H9 (cell line): ENCODE measurements around the gene EPS15. TPM values are rescaled to one million over a fixed set of nuclear protein-coding genes. Genes with fewer than 3 reads are reported as not detected.

Experiments used
- DNase-seq: peaks from one replicate; pipeline ENCODE4 v3.0.0-alpha.2; 2017
- H2AFZ ChIP-seq: one replicate; pipeline ENCODE4 v1.6.1; 2013; ENCODE audit warnings: mild to moderate bottlenecking, low read length, control low read depth, moderate library complexity
- H2AK5ac ChIP-seq: 2 replicates; pipeline ENCODE4 v1.6.1; 2013; ENCODE audit warnings: low read length, control low read depth, mixed read lengths; ENCODE audit not compliant: insufficient read length
- H2BK120ac ChIP-seq: one replicate; pipeline ENCODE4 v1.6.1; 2013; ENCODE audit warnings: low read depth, mild to moderate bottlenecking, low read length, control low read depth, inconsistent platforms; ENCODE audit not compliant: poor library complexity, severe bottlenecking
- H2BK12ac ChIP-seq: 2 replicates; pipeline ENCODE4 v1.6.1; 2013; ENCODE audit warnings: low read length, control low read depth, mixed read lengths, low read depth; ENCODE audit not compliant: insufficient read length
- H2BK15ac ChIP-seq: 2 replicates; pipeline ENCODE4 v1.6.1; 2013; ENCODE audit warnings: low read depth, low read length, control low read depth
- H2BK20ac ChIP-seq: one replicate; pipeline ENCODE4 v1.6.1; 2013; ENCODE audit warnings: low read depth, mild to moderate bottlenecking, low read length, control low read depth, inconsistent platforms; ENCODE audit not compliant: poor library complexity, severe bottlenecking
- H2BK5ac ChIP-seq: 2 replicates; pipeline ENCODE4 v1.6.1; 2013; ENCODE audit warnings: low read length, control low read depth, mixed read lengths; ENCODE audit not compliant: insufficient read length
- H3K14ac ChIP-seq: 2 replicates; pipeline ENCODE4 v1.6.1; 2013; ENCODE audit warnings: low read length, control low read depth; ENCODE audit not compliant: insufficient read depth
- H3K18ac ChIP-seq: 2 replicates; pipeline ENCODE4 v1.6.1; 2013; ENCODE audit warnings: low read depth, mild to moderate bottlenecking, mixed read lengths, low read length, control low read depth; ENCODE audit not compliant: insufficient read length
- H3K23ac ChIP-seq: 2 replicates; pipeline ENCODE4 v1.6.1; 2013; ENCODE audit warnings: low read length, control low read depth, mixed read lengths, low read depth; ENCODE audit not compliant: insufficient read length
- H3K23me2 ChIP-seq: 2 replicates; pipeline ENCODE4 v1.6.1; 2013; ENCODE audit warnings: low read depth, mild to moderate bottlenecking, mixed read lengths, low read length, control low read depth; ENCODE audit not compliant: insufficient read length, poor library complexity, severe bottlenecking
- H3K27ac ChIP-seq: 2 replicates; pipeline ENCODE4 v1.5.1; 2013; ENCODE audit warnings: low read length, control low read depth, mixed read lengths, low read depth; ENCODE audit not compliant: insufficient read length
- H3K27me3 ChIP-seq: 2 replicates; pipeline ENCODE4 v1.6.1; 2013; ENCODE audit warnings: low read length, control low read depth, inconsistent platforms; ENCODE audit not compliant: insufficient read depth
- H3K4ac ChIP-seq: 2 replicates; pipeline ENCODE4 v1.6.1; 2013; ENCODE audit warnings: low read depth, mild to moderate bottlenecking, control low read depth, inconsistent platforms, low read length, moderate library complexity
- H3K4me1 ChIP-seq: 2 replicates; pipeline ENCODE4 v1.6.1; 2013; ENCODE audit warnings: low read length, control low read depth, inconsistent platforms; ENCODE audit not compliant: insufficient read depth
- H3K4me2 ChIP-seq: 2 replicates; pipeline ENCODE4 v1.6.1; 2013; ENCODE audit warnings: low read length, control low read depth, mixed read lengths; ENCODE audit not compliant: insufficient read length, insufficient read depth
- H3K56ac ChIP-seq: 2 replicates; pipeline ENCODE4 v1.6.1; 2013; ENCODE audit warnings: low read depth, mild to moderate bottlenecking, mixed read lengths, low read length, control low read depth; ENCODE audit not compliant: insufficient read length
- H3K79me1 ChIP-seq: 2 replicates; pipeline ENCODE4 v1.6.1; 2013; ENCODE audit warnings: low read depth, mild to moderate bottlenecking, moderate library complexity, low read length, control low read depth, inconsistent platforms; ENCODE audit not compliant: insufficient read depth, poor library complexity, severe bottlenecking
- H3K79me2 ChIP-seq: 2 replicates; pipeline ENCODE4 v1.6.1; 2013; ENCODE audit warnings: low read length, control low read depth, inconsistent platforms; ENCODE audit not compliant: insufficient read depth
- H3K9ac ChIP-seq: 2 replicates; pipeline ENCODE4 v1.6.1; 2013; ENCODE audit warnings: low read length, control low read depth, mixed read lengths; ENCODE audit not compliant: insufficient read length; ENCODE audit errors: extremely low read depth
- H3K9me3 ChIP-seq: one replicate; pipeline ENCODE4 v1.6.1; 2013; ENCODE audit warnings: low read depth, low read length, inconsistent platforms; ENCODE audit not compliant: control insufficient read depth
- H3T11ph ChIP-seq: one replicate; pipeline ENCODE4 v1.6.1; 2013; ENCODE audit warnings: mild to moderate bottlenecking, low read length, control low read depth, inconsistent platforms
- H4K20me1 ChIP-seq: one replicate; pipeline ENCODE4 v1.6.1; 2013; ENCODE audit not compliant: control insufficient read depth, insufficient read length, insufficient read depth
- H4K5ac ChIP-seq: 2 replicates; pipeline ENCODE4 v1.6.1; 2013; ENCODE audit warnings: low read depth, mild to moderate bottlenecking, mixed read lengths, low read length, control low read depth; ENCODE audit not compliant: insufficient read length
- H4K8ac ChIP-seq: replicated peaks from 2 replicates; pipeline ENCODE4 v1.6.1; 2013; ENCODE audit warnings: low read length, control low read depth, mixed read lengths, low read depth; ENCODE audit not compliant: insufficient read length
- H4K91ac ChIP-seq: 2 replicates; pipeline ENCODE4 v1.6.1; 2013; ENCODE audit warnings: low read depth, mild to moderate bottlenecking, moderate library complexity, mixed read lengths, low read length, control low read depth; ENCODE audit not compliant: insufficient read length
- H3K27ac Mint-ChIP-seq, 3 experiments: 2 replicates in 2 of 3; 3 replicates in 1 of 3; pipeline ENCODE4 v1.8.0; 2020 to 2021; ENCODE audit warnings: mixed read lengths in 3 of 3, mild to moderate bottlenecking in 1 of 3, moderate library complexity in 1 of 3
- H3K27me3 Mint-ChIP-seq: 2 replicates; pipeline ENCODE4 v1.8.0; 2021; ENCODE audit warnings: low read depth, mild to moderate bottlenecking, moderate library complexity, mixed read lengths
- H3K36me3 Mint-ChIP-seq, 3 experiments: 2 replicates in 2 of 3; 3 replicates in 1 of 3; pipeline ENCODE4 v1.8.0; 2020 to 2021; ENCODE audit warnings: low read depth in 3 of 3, mixed read lengths in 3 of 3; ENCODE audit not compliant: insufficient read depth in 1 of 3
- H3K4me1 Mint-ChIP-seq, 2 experiments: 2 replicates each; pipeline ENCODE4 v1.8.0; 2020; ENCODE audit warnings: mixed read lengths in 2 of 2
- H3K4me3 Mint-ChIP-seq, 2 experiments: 2 replicates in 1 of 2; 3 replicates in 1 of 2; pipeline ENCODE4 v1.8.0; 2020 to 2021; ENCODE audit warnings: mild to moderate bottlenecking in 2 of 2, mixed read lengths in 2 of 2, moderate library complexity in 1 of 2
- H3K9me3 Mint-ChIP-seq, 2 experiments: 2 replicates in 1 of 2; 3 replicates in 1 of 2; pipeline ENCODE4 v1.8.0; 2020; ENCODE audit warnings: mild to moderate bottlenecking in 2 of 2, mixed read lengths in 2 of 2, moderate library complexity in 1 of 2
- total RNA-seq: library from RNA; stranded (reverse); gene quantifications from 2 replicates; pipeline ENCODE4 v1.2.1, GENCODE V29; 2021
- TF ChIP-seq, protein P1 (sequence below): fragments of 200-600 bp; sonication (generic); conservative IDR thresholded peaks from 3 replicates; pipeline ENCODE4 v1.8.0; 2021; ENCODE audit warnings: antibody characterized with exemption, mild to moderate bottlenecking

EPS15 gene
- total RNA-seq, 1 experiment from 2014 or later, result 44.1 TPM

DNA sequence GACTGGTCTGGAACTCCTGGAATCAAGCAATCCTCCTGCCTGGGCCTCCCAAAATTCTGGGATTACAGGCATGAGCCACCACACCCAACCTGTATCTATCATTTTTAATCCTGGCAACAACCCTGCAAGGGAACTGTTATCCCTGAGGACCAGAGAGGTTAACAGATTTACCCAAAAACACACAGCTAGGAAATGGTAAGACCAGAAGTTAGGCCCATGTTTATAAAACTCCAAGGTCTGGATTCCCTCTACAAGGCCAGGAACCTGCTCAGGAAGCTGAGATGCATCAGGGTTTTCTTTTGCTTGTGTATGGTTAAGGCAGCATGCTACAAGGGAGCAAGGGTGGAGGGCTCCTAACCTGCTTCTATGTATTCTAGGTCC lies 170.9 kb downstream of the EPS15 start:
- no peak overlapping the region for H2AK5ac ChIP-seq
- H2BK12ac ChIP-seq, result no peak overlapping the region
- no peak overlapping the region for H2BK5ac ChIP-seq
- no peak overlapping the region for H3K18ac ChIP-seq
- no peaks in the 10 kb centered on the region for H3K79me1 ChIP-seq
- H3K27ac Mint-ChIP-seq, result no peak overlapping the region
- H3K23ac ChIP-seq, result no peak overlapping the region
- H3K9ac ChIP-seq, result no peak overlapping the region
- no peaks in the 10 kb centered on the region; the same call in 1 of the 2 replicates for H3K4me1 ChIP-seq
- no peak overlapping the region for H2BK120ac ChIP-seq
- no peaks in the 10 kb centered on the region; a peak in 1 of 7 replicates for H3K36me3 Mint-ChIP-seq
- no peak overlapping the region for H3K4me2 ChIP-seq
- H3K4me3 Mint-ChIP-seq, result no peak overlapping the region
- DNase-seq, result no peak
- H2AFZ ChIP-seq, result no peak overlapping the region
- no peak overlapping the region for H4K5ac ChIP-seq
- no peak overlapping the region for H3T11ph ChIP-seq
- H3K27me3 Mint-ChIP-seq, result peaks cover 20% of the 10 kb centered on the region
- H4K20me1 ChIP-seq, result no peaks in the 10 kb centered on the region
- peaks cover 17 to 18% of the 10 kb centered on the region in 2 experiments for H3K4me1 Mint-ChIP-seq
- no peak overlapping the region for H4K8ac ChIP-seq
- H2BK15ac ChIP-seq, result no peak overlapping the region
- H4K91ac ChIP-seq, result no peak overlapping the region
- no peaks in the 10 kb centered on the region; the same call in 1 of the 2 replicates for H3K79me2 ChIP-seq
- H3K14ac ChIP-seq, result no peak overlapping the region
- no peaks in the 10 kb centered on the region for H3K9me3 Mint-ChIP-seq
- H2BK20ac ChIP-seq, result no peak overlapping the region
- H3K4ac ChIP-seq, result no peak overlapping the region
- no peak overlapping the region for H3K56ac ChIP-seq
- H3K27ac ChIP-seq, result no peak overlapping the region
- no peaks in the 10 kb centered on the region; the same call in 1 of the 2 replicates for H3K27me3 ChIP-seq
- TF ChIP-seq, protein P1, sequence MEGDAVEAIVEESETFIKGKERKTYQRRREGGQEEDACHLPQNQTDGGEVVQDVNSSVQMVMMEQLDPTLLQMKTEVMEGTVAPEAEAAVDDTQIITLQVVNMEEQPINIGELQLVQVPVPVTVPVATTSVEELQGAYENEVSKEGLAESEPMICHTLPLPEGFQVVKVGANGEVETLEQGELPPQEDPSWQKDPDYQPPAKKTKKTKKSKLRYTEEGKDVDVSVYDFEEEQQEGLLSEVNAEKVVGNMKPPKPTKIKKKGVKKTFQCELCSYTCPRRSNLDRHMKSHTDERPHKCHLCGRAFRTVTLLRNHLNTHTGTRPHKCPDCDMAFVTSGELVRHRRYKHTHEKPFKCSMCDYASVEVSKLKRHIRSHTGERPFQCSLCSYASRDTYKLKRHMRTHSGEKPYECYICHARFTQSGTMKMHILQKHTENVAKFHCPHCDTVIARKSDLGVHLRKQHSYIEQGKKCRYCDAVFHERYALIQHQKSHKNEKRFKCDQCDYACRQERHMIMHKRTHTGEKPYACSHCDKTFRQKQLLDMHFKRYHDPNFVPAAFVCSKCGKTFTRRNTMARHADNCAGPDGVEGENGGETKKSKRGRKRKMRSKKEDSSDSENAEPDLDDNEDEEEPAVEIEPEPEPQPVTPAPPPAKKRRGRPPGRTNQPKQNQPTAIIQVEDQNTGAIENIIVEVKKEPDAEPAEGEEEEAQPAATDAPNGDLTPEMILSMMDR, result no peak
- H3K23me2 ChIP-seq, result peaks cover 9% of the 10 kb centered on the region
- no peaks in the 10 kb centered on the region for H3K9me3 ChIP-seq
